BLaER1 treated with 17β-estradiol and CSF1 and Interleukin-3, amounts not matched to agents 10 nM and 100 nM (cell line): Measurements from ENCODE around the gene PPID.
"Not testable (repeated sequence)": the region's sequence is repeated elsewhere in the genome, so short reads cannot be mapped to it uniquely, and the experiment has no call there.

Source experiments
- H3K27ac ChIP-seq, 11 experiments: shearing (Covaris generic); formaldehyde crosslinking; 2 replicates each; pipeline ENCODE4 v1.8.1; 2022
- H3K27me3 ChIP-seq, 11 experiments: shearing (Covaris generic); formaldehyde crosslinking; 2 replicates each; pipeline ENCODE4 v1.8.1; 2022
- H3K36me3 ChIP-seq, 11 experiments: shearing (Covaris generic); formaldehyde crosslinking; 2 replicates each; pipeline ENCODE4 v1.8.1; 2022
- H3K4me1 ChIP-seq, 10 experiments: shearing (Covaris generic); formaldehyde crosslinking; 2 replicates each; pipeline ENCODE4 v1.8.1; 2022
- H3K4me2 ChIP-seq, 11 experiments: shearing (Covaris generic); formaldehyde crosslinking; 2 replicates each; pipeline ENCODE4 v1.8.1; 2022
- H3K4me3 ChIP-seq, 10 experiments: shearing (Covaris generic); formaldehyde crosslinking; 2 replicates each; pipeline ENCODE4 v1.8.1; 2022
- H3K9ac ChIP-seq, 11 experiments: shearing (Covaris generic); formaldehyde crosslinking; 2 replicates each; pipeline ENCODE4 v1.8.1; 2022
- H3K9me3 ChIP-seq, 11 experiments: shearing (Covaris generic); formaldehyde crosslinking; replicated peaks in 1 of 11; 2 replicates each; pipeline ENCODE4 v1.8.1; 2022
- H4K20me1 ChIP-seq, 11 experiments: shearing (Covaris generic); formaldehyde crosslinking; 2 replicates each; pipeline ENCODE4 v1.8.1; 2022
- Cebpa-rat ChIP-seq, 11 experiments: shearing (Covaris generic); IDR thresholded peaks; 2 replicates each; pipeline ENCODE4 v1.8.1; 2022

The PPID gene

DNA sequence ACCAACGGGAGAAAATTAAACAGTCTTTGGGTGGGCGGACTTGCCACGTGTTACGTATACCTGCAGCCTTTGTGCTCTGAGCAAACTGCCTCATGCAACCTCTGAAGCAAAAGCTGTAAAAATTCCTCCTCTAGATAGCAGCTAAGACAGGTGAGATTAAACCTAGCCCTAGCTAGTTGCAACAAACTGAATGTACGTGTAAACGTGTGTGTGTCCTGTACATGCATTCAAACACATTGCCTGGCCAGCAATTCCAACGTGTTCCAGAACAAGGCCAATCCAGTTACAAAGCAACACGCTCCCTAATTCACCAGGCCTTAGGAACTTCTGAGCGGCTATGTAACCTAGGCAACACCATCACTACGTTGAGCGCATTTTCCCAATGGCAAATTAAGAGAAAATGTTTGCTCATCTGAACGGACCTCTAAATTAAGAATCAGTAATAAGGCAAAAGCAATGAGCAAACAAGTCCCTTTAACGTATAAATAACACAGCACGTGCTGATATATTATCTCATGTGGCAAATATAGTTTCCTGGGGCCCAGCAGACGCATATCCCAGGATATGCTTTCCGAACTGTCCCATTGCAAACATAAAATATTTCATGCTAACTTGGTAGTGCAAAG, 792 bp downstream of the PPID start:
- TF ChIP-seq Cebpa-rat (IDR thresholded peaks at IDR 0.05): no peak
- peak overlapping the region; percentile 77 to 99 (median 88) for H3K4me2 ChIP-seq
- peaks cover 5 to 25% (median 14%) of the 10 kb centered on the region in 10 experiments; a peak in 17 of 20 replicates for H3K4me1 ChIP-seq
- no peaks in the 10 kb centered on the region for H3K9me3 ChIP-seq
- peaks cover 31 to 44% (median 42%) of the 10 kb centered on the region in 11 experiments for H3K36me3 ChIP-seq
- H3K4me3 ChIP-seq: peak overlapping the region; percentile 73 to 93 (median 85)
- H3K9ac ChIP-seq: peak overlapping the region; percentile 80 to 95 (median 88)
- H4K20me1 ChIP-seq: peaks cover 0 to 4% (median 0%) of the 10 kb centered on the region in 11 experiments; a peak in 2 of 22 replicates
- H3K27me3 ChIP-seq: no peaks in the 10 kb centered on the region
- H3K27ac ChIP-seq: peak overlapping the region; percentile 80 to 94 (median 87)

DNA sequence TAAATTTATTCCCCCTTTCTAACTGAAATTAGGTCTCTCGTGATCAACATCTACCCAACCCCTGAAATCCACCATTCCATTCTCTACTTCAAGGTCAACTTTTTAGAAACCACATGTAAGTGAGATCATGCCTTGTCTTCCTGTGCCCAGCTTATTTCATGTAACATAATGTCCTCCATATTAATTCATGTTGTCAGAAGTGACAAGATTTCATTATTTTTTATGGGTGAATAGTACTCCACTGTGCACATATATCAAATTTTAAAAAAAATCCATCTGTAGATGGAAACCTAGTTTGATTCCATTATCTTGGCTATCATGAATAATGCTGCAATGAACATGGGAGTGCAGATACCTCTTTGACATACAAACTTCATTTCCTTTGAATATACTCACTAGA, 1.5 kb downstream of the PPID start:
- peak overlapping the region in 5 of 10 experiments; percentile 73 to 87 (median 84); a peak in 9 of 20 replicates for H3K4me3 ChIP-seq
- TF ChIP-seq Cebpa-rat (IDR thresholded peaks at IDR 0.05): no peak
- no peak overlapping the region for H3K27ac ChIP-seq
- H3K9ac ChIP-seq: peak overlapping the region in 1 of 11 experiments; percentile 90; a peak in 1 of 22 replicates
- no peaks in the 10 kb centered on the region for H3K9me3 ChIP-seq
- H3K4me1 ChIP-seq: peaks cover 5 to 25% (median 14%) of the 10 kb centered on the region in 10 experiments; a peak in 17 of 20 replicates
- peaks cover 38 to 52% (median 49%) of the 10 kb centered on the region in 11 experiments for H3K36me3 ChIP-seq
- H4K20me1 ChIP-seq: peaks cover 0 to 4% (median 0%) of the 10 kb centered on the region in 11 experiments; a peak in 3 of 22 replicates
- H3K4me2 ChIP-seq: peak overlapping the region in 7 of 11 experiments; percentile 80 to 99 (median 88); a peak in 13 of 22 replicates
- H3K27me3 ChIP-seq: no peaks in the 10 kb centered on the region

- no peak for TF ChIP-seq Cebpa-rat (IDR thresholded peaks at IDR 0.05)
Observed at GRCh38 chr4:158715802-158716201, 7.4 kb downstream of the PPID start.

DNA sequence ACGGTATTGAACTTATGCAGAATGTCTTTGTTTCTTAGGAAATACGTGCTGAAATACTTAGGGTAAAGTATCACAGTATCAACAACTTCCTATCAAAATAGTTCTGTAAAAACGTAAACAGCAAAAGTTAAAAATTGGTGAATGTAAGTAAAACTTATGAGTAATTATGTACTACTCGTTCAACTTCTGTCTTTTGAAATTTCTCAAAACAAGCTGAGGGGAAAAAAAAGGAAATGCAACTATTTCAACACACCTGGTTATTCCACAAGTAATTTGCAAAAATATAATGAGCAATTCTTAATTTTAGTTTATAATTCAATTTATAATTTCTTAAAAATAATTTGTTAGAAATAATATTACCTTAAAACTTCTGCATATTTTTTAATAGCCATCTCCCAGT, 8.3 kb downstream of the PPID start:
- no peaks in the 10 kb centered on the region for H3K9me3 ChIP-seq
- peaks cover 0 to 17% (median 0%) of the 10 kb centered on the region in 10 experiments; a peak in 5 of 20 replicates for H3K4me1 ChIP-seq
- H3K27ac ChIP-seq: peak overlapping the region in 2 of 11 experiments; percentile 19 to 40; a peak in 1 of 22 replicates
- peaks cover 95 to 100% (median 98%) of the 10 kb centered on the region in 11 experiments for H3K36me3 ChIP-seq
- no peak overlapping the region for H3K9ac ChIP-seq
- peaks cover 0 to 9% (median 0%) of the 10 kb centered on the region in 11 experiments; a peak in 4 of 22 replicates for H4K20me1 ChIP-seq
- no peak for TF ChIP-seq Cebpa-rat (IDR thresholded peaks at IDR 0.05)
- no peaks in the 10 kb centered on the region for H3K27me3 ChIP-seq
- H3K4me2 ChIP-seq: peak overlapping the region in 1 of 11 experiments; percentile 13; a peak in 1 of 22 replicates
- H3K4me3 ChIP-seq: no peak overlapping the region

More at GRCh38 chr4:158715802-158716201, 7.4 kb downstream of the PPID start:
- Histone ChIP-seq H3K4me1 (peaks cover 0 to 17% (median 0%) of the 10 kb centered on the region in 10 experiments; a peak in 5 of 20 replicates), H3K4me3 (no peak overlapping the region), H3K9me3 (no peaks in the 10 kb centered on the region), H3K4me2 (no peak overlapping the region), H3K9ac (no peak overlapping the region), H4K20me1 (peaks cover 0 to 9% (median 0%) of the 10 kb centered on the region in 11 experiments; a peak in 4 of 22 replicates), H3K27ac (no peak overlapping the region; a peak in 1 of 22 replicates), H3K36me3 (peaks cover 89 to 100% (median 97%) of the 10 kb centered on the region in 11 experiments), H3K27me3 (no peaks in the 10 kb centered on the region)

GRCh38 chr4:158712622-158713021, 10.6 kb downstream of the PPID start:
- not testable (repeated sequence) for H3K27ac ChIP-seq, H3K4me3 ChIP-seq, H3K9me3 ChIP-seq, H3K27me3 ChIP-seq, H3K9ac ChIP-seq, H4K20me1 ChIP-seq, H3K4me2 ChIP-seq
- Histone ChIP-seq H3K36me3 (peaks cover 95 to 100% (median 98%) of the 10 kb centered on the region in 11 experiments), H3K4me1 (peaks cover 0 to 17% (median 0%) of the 10 kb centered on the region in 10 experiments; a peak in 5 of 20 replicates)

DNA sequence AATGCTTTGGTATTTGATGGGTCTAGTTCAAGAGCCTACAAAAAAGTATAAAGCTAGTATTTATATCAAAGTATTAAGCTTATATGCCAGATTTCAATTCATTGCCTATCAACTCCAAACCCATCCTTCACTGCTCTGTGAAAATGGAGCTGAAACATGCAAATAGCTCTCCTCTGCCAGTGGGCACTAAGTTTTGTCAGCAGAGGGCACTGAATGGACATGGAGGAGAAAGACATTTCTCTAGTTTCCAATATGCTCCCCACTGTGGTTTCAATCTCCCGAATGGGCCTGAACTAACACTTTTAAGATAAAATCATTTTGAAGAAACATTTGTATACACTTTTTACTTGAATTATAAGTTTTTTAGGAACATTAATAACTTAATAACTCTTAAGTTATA, 12.4 kb downstream of the PPID start:
- H3K27ac ChIP-seq: no peak overlapping the region
- H3K36me3 ChIP-seq: peaks cover 95 to 100% (median 98%) of the 10 kb centered on the region in 11 experiments
- peaks cover 0 to 15% (median 0%) of the 10 kb centered on the region in 10 experiments; a peak in 5 of 20 replicates for H3K4me1 ChIP-seq
- TF ChIP-seq Cebpa-rat (IDR thresholded peaks at IDR 0.05): no peak
- no peak overlapping the region for H3K4me3 ChIP-seq
- H3K9me3 ChIP-seq: no peaks in the 10 kb centered on the region
- H4K20me1 ChIP-seq: peaks cover 0 to 8% (median 0%) of the 10 kb centered on the region in 11 experiments; a peak in 1 of 22 replicates
- no peaks in the 10 kb centered on the region for H3K27me3 ChIP-seq
- H3K4me2 ChIP-seq: no peak overlapping the region
- H3K9ac ChIP-seq: no peak overlapping the region

DNA sequence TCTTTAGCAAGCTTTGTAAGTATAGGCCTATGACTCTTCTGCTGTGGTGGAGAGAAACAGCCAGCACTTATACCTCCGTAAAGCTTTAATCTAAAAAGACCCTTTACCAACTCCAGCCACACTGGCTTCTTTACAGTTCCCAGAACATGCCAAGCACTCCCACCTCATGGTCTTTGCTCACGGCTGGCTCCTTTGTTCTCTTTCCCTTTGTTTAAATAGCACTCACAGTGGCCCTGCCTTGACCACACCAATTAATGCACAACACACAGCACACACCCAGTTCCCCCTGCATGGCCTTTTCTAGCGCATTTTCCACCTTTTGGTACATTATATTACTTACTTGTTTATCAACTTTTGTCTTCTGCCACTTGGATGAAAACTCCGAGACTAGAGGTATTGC, 18.9 kb downstream of the PPID start:
- H3K9ac ChIP-seq: no peak overlapping the region
- no peaks in the 10 kb centered on the region for H3K9me3 ChIP-seq
- peaks cover 53 to 77% (median 57%) of the 10 kb centered on the region in 11 experiments for H3K36me3 ChIP-seq
- no peak overlapping the region for H3K4me2 ChIP-seq
- no peak for TF ChIP-seq Cebpa-rat (IDR thresholded peaks at IDR 0.05)
- H3K27me3 ChIP-seq: no peaks in the 10 kb centered on the region
- no peaks in the 10 kb centered on the region for H3K4me1 ChIP-seq
- no peaks in the 10 kb centered on the region for H4K20me1 ChIP-seq
- no peak overlapping the region for H3K4me3 ChIP-seq
- H3K27ac ChIP-seq: no peak overlapping the region

GRCh38 chr4:158688813-158689212, 34.4 kb downstream of the PPID start:
- Histone ChIP-seq H3K4me1 (no peaks in the 10 kb centered on the region), H3K4me2 (no peak overlapping the region), H3K9ac (no peak overlapping the region), H3K4me3 (no peak overlapping the region), H3K9me3 (no peaks in the 10 kb centered on the region), H4K20me1 (no peaks in the 10 kb centered on the region), H3K36me3 (peaks cover 11 to 65% (median 38%) of the 10 kb centered on the region in 11 experiments), H3K27ac (no peak overlapping the region), H3K27me3 (no peaks in the 10 kb centered on the region)
- TF ChIP-seq Cebpa-rat (IDR thresholded peaks at IDR 0.05): no peak

GRCh38 chr4:158682066-158682465, 41.1 kb downstream of the PPID start:
- Histone ChIP-seq H3K9me3 (no peaks in the 10 kb centered on the region), H3K4me3 (no peak overlapping the region), H3K4me2 (no peak overlapping the region), H3K27me3 (no peaks in the 10 kb centered on the region), H3K36me3 (peaks cover 11 to 56% (median 31%) of the 10 kb centered on the region in 11 experiments; a peak in 19 of 22 replicates), H4K20me1 (no peaks in the 10 kb centered on the region), H3K4me1 (no peaks in the 10 kb centered on the region), H3K9ac (no peak overlapping the region), H3K27ac (no peak overlapping the region)
- no peak for TF ChIP-seq Cebpa-rat (IDR thresholded peaks at IDR 0.05)
